Endodermal cell (in vitro differentiated cells): ENCODE results near the gene ACTN3. TPM values are rescaled to one million over a fixed set of nuclear protein-coding genes. Genes with fewer than 3 reads are reported as not detected.
A peak's percentile ranks its signal among the peaks of the same experiment; 100 is the strongest.
"Not testable (repeated sequence)": the region's sequence is repeated elsewhere in the genome, so short reads cannot be mapped to it uniquely, and the experiment has no call there.

Experiments used
- DNase-seq: peaks from one replicate; pipeline ENCODE4 v3.0.0-alpha.2; 2017
- H3K27ac ChIP-seq: 2 replicates; pipeline ENCODE4 v1.5.1; 2013; ENCODE audit warnings: mild to moderate bottlenecking, low read depth, low read length, moderate library complexity
- H3K27me3 ChIP-seq: 2 replicates; pipeline ENCODE4 v1.6.1; 2013; ENCODE audit warnings: mild to moderate bottlenecking, low read length, moderate library complexity; ENCODE audit not compliant: insufficient read depth, control insufficient read depth, poor library complexity, severe bottlenecking
- H3K36me3 ChIP-seq: 2 replicates; pipeline ENCODE4 v1.7.0; 2013; ENCODE audit warnings: mild to moderate bottlenecking, low read length, moderate library complexity; ENCODE audit not compliant: control insufficient read depth, insufficient read depth
- H3K4me1 ChIP-seq: one replicate; pipeline ENCODE4 v1.7.0; 2013; ENCODE audit warnings: low read length; ENCODE audit not compliant: control insufficient read depth, insufficient read depth
- H3K4me3 ChIP-seq: 2 replicates; pipeline ENCODE4 v1.5.1; 2013; ENCODE audit warnings: mild to moderate bottlenecking, low read length, moderate library complexity
- H3K9ac ChIP-seq: 2 replicates; pipeline ENCODE4 v1.6.1; 2013; ENCODE audit warnings: mild to moderate bottlenecking, low read length, moderate library complexity; ENCODE audit not compliant: poor library complexity, severe bottlenecking; ENCODE audit errors: extremely low read depth
- H3K9me3 ChIP-seq: 2 replicates; pipeline ENCODE4 v1.6.1; 2013; ENCODE audit warnings: mild to moderate bottlenecking, low read length, moderate library complexity; ENCODE audit not compliant: control insufficient read depth
- H3K27ac Mint-ChIP-seq: 2 replicates; pipeline ENCODE4 v1.8.0; 2020; ENCODE audit warnings: mixed read lengths
- H3K27me3 Mint-ChIP-seq: 2 replicates; pipeline ENCODE4 v1.8.0; 2021; ENCODE audit warnings: mild to moderate bottlenecking, mixed read lengths; ENCODE audit not compliant: insufficient read depth
- H3K36me3 Mint-ChIP-seq: 2 replicates; pipeline ENCODE4 v1.8.0; 2020; ENCODE audit warnings: low read depth, mixed read lengths
- H3K4me1 Mint-ChIP-seq: 2 replicates; pipeline ENCODE4 v1.8.0; 2020; ENCODE audit warnings: mixed read lengths
- H3K4me3 Mint-ChIP-seq: 2 replicates; pipeline ENCODE4 v1.8.0; 2020; ENCODE audit warnings: mild to moderate bottlenecking, moderate library complexity, mixed read lengths
- H3K9me3 Mint-ChIP-seq: 2 replicates; pipeline ENCODE4 v1.8.0; 2020; ENCODE audit warnings: mild to moderate bottlenecking, mixed read lengths
- CTCF ChIP-seq: fragments of 200-600 bp; sonication (generic); conservative IDR thresholded peaks from 2 replicates; pipeline ENCODE4 v1.5.0; 2021; ENCODE audit warnings: antibody characterized with exemption, mild to moderate bottlenecking
- whole genome bisulfite sequencing, 2 experiments: methylation state at CpG; one replicate each; pipeline versions ENCODE4 v1.1.5 to v1.1.7; 2013; ENCODE audit warnings: missing lambda C conversion rate in 2 of 2, mixed read lengths in 1 of 2; ENCODE audit not compliant: insufficient coverage in 1 of 2, insufficient read length in 1 of 2; 5-methylcytosine and 5-hydroxymethylcytosine counted together
- total RNA-seq, 2 donors: library from RNA; stranded (reverse); fragmentation: NEBNext Ultra II Directional in 1 of 2; extraction: Animal tissue kit (Norgen Biotek cat#: 25700) in 1 of 2; gene quantifications; 2 replicates in 1 of 2; 3 replicates in 1 of 2; pipeline ENCODE4 v1.2.1, GENCODE V29; 2021

Gene ACTN3
- total RNA-seq, 2 donors from 2014 or later, result 1.7 to 5.3 TPM

- no peak for TF ChIP-seq CTCF
- peaks cover 1% of the 10 kb centered on the region for H3K36me3 Mint-ChIP-seq
- WGBS, 2 experiments, result 91 to 94% methylated on average over 5 of the region's 5 CpGs
Observed at GRCh38 chr11:66580803-66581202, 34.1 kb downstream of the ACTN3 start.

GRCh38 chr11:66581261-66581660 lies 34.6 kb downstream of the ACTN3 start:
- no peak for TF ChIP-seq CTCF
- no peak overlapping the region for H3K27ac ChIP-seq

More at GRCh38 chr11:66580803-66581202, 34.1 kb downstream of the ACTN3 start:
- Mint-ChIP-seq H3K4me3 (no peak overlapping the region), H3K27ac (no peak overlapping the region), H3K9me3 (peaks cover 38% of the 10 kb centered on the region), H3K4me1 (peaks cover 5% of the 10 kb centered on the region), H3K27me3 (peaks cover 24% of the 10 kb centered on the region)
- Histone ChIP-seq H3K36me3 (no peaks in the 10 kb centered on the region), H3K9me3 (peaks cover 11% of the 10 kb centered on the region), H3K27me3 (no peaks in the 10 kb centered on the region), H3K4me1 (no peaks in the 10 kb centered on the region), H3K4me3 (no peak overlapping the region), H3K9ac (no peak overlapping the region), H3K27ac (no peak overlapping the region)
- no peak for DNase-seq

GRCh38 chr11:66582565-66583147 lies 36.0 kb downstream of the ACTN3 start:
- not testable (repeated sequence) for H3K27me3 ChIP-seq, H3K4me1 ChIP-seq, H3K4me1 Mint-ChIP-seq, H3K27ac Mint-ChIP-seq, H3K27ac ChIP-seq, H3K36me3 Mint-ChIP-seq, H3K4me3 Mint-ChIP-seq, H3K4me3 ChIP-seq, H3K9ac ChIP-seq, H3K36me3 ChIP-seq
- peaks cover 50% of the 10 kb centered on the region for H3K9me3 Mint-ChIP-seq
- H3K27me3 Mint-ChIP-seq, result peaks cover 31% of the 10 kb centered on the region
- DNase-seq, result peak; percentile 77
- WGBS, 2 experiments, result 87 to 90% methylated on average over 3 of the region's 3 CpGs
- peaks cover 11% of the 10 kb centered on the region for H3K9me3 ChIP-seq

More at GRCh38 chr11:66581261-66581660, 34.6 kb downstream of the ACTN3 start:
- no peak overlapping the region for H3K27ac Mint-ChIP-seq
- Histone ChIP-seq H3K4me3 (no peak overlapping the region), H3K9me3 (peaks cover 11% of the 10 kb centered on the region), H3K36me3 (no peaks in the 10 kb centered on the region), H3K9ac (no peak overlapping the region), H3K4me1 (no peaks in the 10 kb centered on the region), H3K27me3 (no peaks in the 10 kb centered on the region)
- peaks cover 5% of the 10 kb centered on the region for H3K4me1 Mint-ChIP-seq
- H3K9me3 Mint-ChIP-seq, result peaks cover 42% of the 10 kb centered on the region
- peaks cover 27% of the 10 kb centered on the region for H3K27me3 Mint-ChIP-seq
- no peak for DNase-seq
- no peak overlapping the region for H3K4me3 Mint-ChIP-seq
- WGBS, 2 experiments, result 90 to 100% methylated on average over 1 to 3 of the region's 3 CpGs
- peaks cover 1% of the 10 kb centered on the region for H3K36me3 Mint-ChIP-seq

- H3K4me3 Mint-ChIP-seq, H3K36me3 Mint-ChIP-seq, H3K4me1 Mint-ChIP-seq, H3K27ac ChIP-seq, H3K27ac Mint-ChIP-seq, H3K4me3 ChIP-seq, H3K4me1 ChIP-seq, H3K27me3 ChIP-seq, H3K36me3 ChIP-seq, H3K9ac ChIP-seq, DNase-seq: not testable (repeated sequence)
- 88% methylated on average over 1 of the region's 1 CpG; no CpG with 5 or more reads in 1 of the 2 experiments for WGBS, 2 experiments
- H3K9me3 Mint-ChIP-seq, result peaks cover 57% of the 10 kb centered on the region
- peaks cover 18% of the 10 kb centered on the region for H3K9me3 ChIP-seq
- peaks cover 20% of the 10 kb centered on the region for H3K27me3 Mint-ChIP-seq
Observed at GRCh38 chr11:66585447-66585846, 38.7 kb downstream of the ACTN3 start.
